NCI-H187 (cell line): ENCODE data around the gene MDM1.

ENCODE experiments used
- DNase-seq, 2 experiments: peaks; one replicate each; lab custom pipeline; 2025; lab: John Stamatoyannopoulos, UW

MDM1 gene

GRCh38 chr12:68356986-68357385 lies 24.8 kb upstream of the MDM1 start:
- no peak for DNase-seq

GRCh38 chr12:68356060-68356695 lies 24.0 kb upstream of the MDM1 start:
- no peak for DNase-seq

GRCh38 chr12:68354977-68355541 lies 22.9 kb upstream of the MDM1 start:
- DNase-seq = peak in 1 of 2 experiments; percentile 46

GRCh38 chr12:68352067-68352466 lies 19.9 kb upstream of the MDM1 start:
- no peak for DNase-seq

- no peak for DNase-seq
These were observed 18.6 kb upstream of the MDM1 start for GRCh38 chr12:68350753-68351152.

GRCh38 chr12:68349921-68350606 lies 17.9 kb upstream of the MDM1 start:
- peak; percentile 96 to 97 for DNase-seq

- peak; percentile 70 to 87 for DNase-seq
These were observed 17.1 kb upstream of the MDM1 start for GRCh38 chr12:68349220-68349621.

GRCh38 chr12:68348419-68348818 lies 16.3 kb upstream of the MDM1 start:
- no peak for DNase-seq

GRCh38 chr12:68345763-68346162 lies 13.6 kb upstream of the MDM1 start:
- DNase-seq = no peak

GRCh38 chr12:68344126-68344525 lies 12.0 kb upstream of the MDM1 start:
- no peak for DNase-seq

GRCh38 chr12:68342966-68343365 lies 10.8 kb upstream of the MDM1 start:
- peak; percentile 83 to 85 for DNase-seq

- DNase-seq = no peak
These were observed 9.7 kb upstream of the MDM1 start for GRCh38 chr12:68341822-68342221.

- no peak for DNase-seq
These were observed 8.5 kb upstream of the MDM1 start for GRCh38 chr12:68340404-68341270.

- no peak for DNase-seq
These were observed 4.7 kb upstream of the MDM1 start for GRCh38 chr12:68336889-68337303.

- no peak for DNase-seq
These were observed 3.3 kb upstream of the MDM1 start for GRCh38 chr12:68335462-68335861.

GRCh38 chr12:68334132-68334531 lies 2.0 kb upstream of the MDM1 start:
- no peak for DNase-seq

- no peak for DNase-seq
These were observed 817 bp upstream of the MDM1 start for GRCh38 chr12:68332728-68333630.

GRCh38 chr12:68331500-68331868 lies 678 bp downstream of the MDM1 start:
- DNase-seq = no peak

- DNase-seq = peak; percentile 55 to 69
These were observed 4.3 kb downstream of the MDM1 start for GRCh38 chr12:68327896-68328295.

- DNase-seq = no peak
These were observed 5.4 kb downstream of the MDM1 start for GRCh38 chr12:68326716-68327115.

GRCh38 chr12:68325966-68326365 lies 6.2 kb downstream of the MDM1 start:
- DNase-seq = no peak
